ENCODE measurements around the gene PLXNA4. TPM values are rescaled to one million over a fixed set of nuclear protein-coding genes. Genes with fewer than 3 reads are reported as not detected.

The PLXNA4 gene
- total and polyA plus RNA-seq, 9 of the 15 experiments (the other 6 are each of a cell fraction or from before 2014, with no cell fraction given), result under 0.01 to 0.09 TPM; not detected in 7

DNA sequence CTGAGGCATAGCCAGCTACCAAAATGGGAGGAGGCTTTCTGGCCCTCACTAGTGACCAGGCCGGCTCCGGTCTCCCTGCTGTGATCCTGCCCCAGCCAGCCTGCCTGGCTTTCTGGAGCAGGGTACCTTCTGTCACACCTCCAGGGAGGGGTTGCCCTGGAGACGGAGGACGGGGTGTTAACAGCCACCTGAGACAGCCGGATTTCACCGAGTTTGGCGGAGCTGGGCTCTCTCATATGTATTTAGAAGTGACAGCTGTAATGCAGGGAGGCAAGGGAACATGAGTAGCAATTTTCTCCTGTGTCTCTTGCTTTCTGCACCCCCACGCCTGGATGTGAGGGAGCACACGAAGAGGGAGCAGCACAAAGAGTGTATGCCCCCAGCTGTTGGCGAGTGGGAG lies 473.3 kb downstream of the PLXNA4 start (continued):
- TF ChIP-seq ADNP (tag; IDR thresholded peaks at IDR 0.05) (no peak), ZNF324 (CRISPR knock-in tag; IDR thresholded peaks at IDR 0.05) (no peak), TCF3 (CRISPR knock-in tag; IDR thresholded peaks at IDR 0.05) (no peak), NR2C2 (CRISPR knock-in tag; IDR thresholded peaks at IDR 0.05) (no peak), NR2C2 (tag; IDR thresholded peaks at IDR 0.05) (no peak), STAG1 (CRISPR knock-in tag; IDR thresholded peaks at IDR 0.05; ENCODE audit: borderline replicate concordance) (no peak)

DNA sequence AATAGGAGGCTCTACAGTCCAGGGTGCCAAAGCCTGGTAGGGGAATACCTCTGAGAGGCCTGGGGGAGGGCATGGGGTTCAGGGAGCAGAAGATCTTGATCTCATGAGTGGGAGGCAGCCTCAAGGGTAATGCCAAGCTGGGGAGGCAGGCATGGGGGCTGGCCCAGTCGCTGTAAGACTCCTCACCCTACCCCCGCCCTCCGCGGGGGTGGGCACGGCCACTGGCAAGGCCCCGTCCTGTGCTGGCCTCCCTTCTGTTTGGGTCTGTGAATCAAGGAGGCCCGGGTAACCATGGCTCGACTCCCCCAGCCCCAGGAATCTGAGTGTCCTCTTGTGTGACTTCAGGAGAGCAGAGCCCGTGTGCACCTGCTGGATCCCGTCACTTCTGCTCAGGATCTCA lies 473.9 kb downstream of the PLXNA4 start:
- no peak for FAIRE-seq
- Histone ChIP-seq H2AFZ (ENCODE audit: low read depth, low read length) (no peak overlapping the region), H3K27ac (ENCODE audit: extremely low read depth, low read depth, low read length) (no peak overlapping the region), H3K4me1 (replicated peaks in 1 of 2; ENCODE audit: control insufficient read depth in 2 of 2, insufficient read depth in 2 of 2, low read length in 2 of 2) (no peaks in the 10 kb centered on the region; a peak in 1 of 5 replicates), H3K36me3 (ENCODE audit: control insufficient read depth, insufficient read depth, low read length) (no peaks in the 10 kb centered on the region), H3K4me2 (ENCODE audit: insufficient read depth, low read length) (no peak overlapping the region), H3K4me3 (no peak overlapping the region), H3K27me3 (ENCODE audit: control insufficient read depth in 2 of 2, insufficient read depth in 2 of 2, low read length in 2 of 2) (peaks cover 0 to 22% of the 10 kb centered on the region in 2 experiments; a peak in 2 of 5 replicates), H3K9me1 (ENCODE audit: control insufficient read depth, insufficient read depth, low read length) (no peaks in the 10 kb centered on the region), H3K9me3 (replicated peaks; ENCODE audit: control insufficient read depth, insufficient read depth, low read depth, low read length) (no peaks in the 10 kb centered on the region), H4K20me1 (replicated peaks; ENCODE audit: control insufficient read depth, insufficient read depth, low read length) (no peaks in the 10 kb centered on the region), H3K79me2 (ENCODE audit: control insufficient read depth, insufficient read depth, low read length) (no peaks in the 10 kb centered on the region), H3K9ac (ENCODE audit: insufficient read depth in 1 of 2, low read depth in 2 of 2, low read length in 2 of 2) (no peak overlapping the region)
- intact Hi-C loops (cut with micrococcal nuclease) (no loop called here), in situ Hi-C loops (cut with MboI) (no loop called here)
- no TSS peak for BruUV-seq (replicated peaks)
- no peak for ATAC-seq
- ChIA-PET POLR2A (interaction anchor here (0.8 kb wide), 1 partner anchor 9 kb away, joined by 3 read pairs; no protein-coding TSS in a partner anchor), CTCF (ENCODE audit: low intra/inter-chr PET ratio) (no interaction called here)
- under 1% methylated on average over 10 of the region's 10 CpGs for WGBS (ENCODE audit: insufficient coverage, low coverage, missing lambda C conversion rate)
- no peak for DNase-seq (ENCODE audit: extremely low read depth in 1 of 4, low spot score in 3 of 4)
- TF ChIP-seq HCFC1 (IDR thresholded peaks at IDR 0.05; ENCODE audit: low read depth, low read length), result no peak
- no peak for TF ChIP-seq PHF20 (IDR thresholded peaks at IDR 0.05; ENCODE audit: partially characterized antibody)
- no peak for TF ChIP-seq TAF1 (IDR thresholded peaks at IDR 0.05; ENCODE audit: control insufficient read depth, extremely low read depth, insufficient read depth, low read length, severe bottlenecking)
- TF ChIP-seq TAF7 (tag; IDR thresholded peaks at IDR 0.05), result no peak
- TF ChIP-seq, protein P1, sequence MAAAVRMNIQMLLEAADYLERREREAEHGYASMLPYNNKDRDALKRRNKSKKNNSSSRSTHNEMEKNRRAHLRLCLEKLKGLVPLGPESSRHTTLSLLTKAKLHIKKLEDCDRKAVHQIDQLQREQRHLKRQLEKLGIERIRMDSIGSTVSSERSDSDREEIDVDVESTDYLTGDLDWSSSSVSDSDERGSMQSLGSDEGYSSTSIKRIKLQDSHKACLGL (CRISPR knock-in tag; IDR thresholded peaks at IDR 0.05; ENCODE audit: borderline replicate concordance, poor library complexity, severe bottlenecking), result no peak
- TF ChIP-seq, protein P2, sequence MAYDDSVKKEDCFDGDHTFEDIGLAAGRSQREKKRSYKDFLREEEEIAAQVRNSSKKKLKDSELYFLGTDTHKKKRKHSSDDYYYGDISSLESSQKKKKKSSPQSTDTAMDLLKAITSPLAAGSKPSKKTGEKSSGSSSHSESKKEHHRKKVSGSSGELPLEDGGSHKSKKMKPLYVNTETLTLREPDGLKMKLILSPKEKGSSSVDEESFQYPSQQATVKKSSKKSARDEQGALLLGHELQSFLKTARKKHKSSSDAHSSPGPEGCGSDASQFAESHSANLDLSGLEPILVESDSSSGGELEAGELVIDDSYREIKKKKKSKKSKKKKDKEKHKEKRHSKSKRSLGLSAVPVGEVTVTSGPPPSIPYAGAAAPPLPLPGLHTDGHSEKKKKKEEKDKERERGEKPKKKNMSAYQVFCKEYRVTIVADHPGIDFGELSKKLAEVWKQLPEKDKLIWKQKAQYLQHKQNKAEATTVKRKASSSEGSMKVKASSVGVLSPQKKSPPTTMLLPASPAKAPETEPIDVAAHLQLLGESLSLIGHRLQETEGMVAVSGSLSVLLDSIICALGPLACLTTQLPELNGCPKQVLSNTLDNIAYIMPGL (CRISPR knock-in tag; IDR thresholded peaks at IDR 0.05), result no peak
- TF ChIP-seq C11orf30 (IDR thresholded peaks at IDR 0.05; ENCODE audit: low read depth), result no peak
